Hepatocyte (in vitro differentiated cells): Measurements from ENCODE around the gene SOX8. TPM values are rescaled to one million over a fixed set of nuclear protein-coding genes. Genes with fewer than 3 reads are reported as not detected.

Experiments
- DNase-seq: peaks from one replicate; pipeline ENCODE4 v3.0.0-alpha.2; 2016; ENCODE audit warnings: low spot score
- H2AFZ ChIP-seq: fragments of 200-600 bp; sonication (generic); 2 replicates; pipeline ENCODE4 v1.6.0; 2016; ENCODE audit warnings: antibody characterized with exemption, mild to moderate bottlenecking
- H3K27ac ChIP-seq: fragments of 200-600 bp; sonication (generic); 2 replicates; pipeline ENCODE4 v1.5.1; 2016; ENCODE audit warnings: mild to moderate bottlenecking
- H3K27me3 ChIP-seq: fragments of 200-600 bp; sonication (generic); 2 replicates; pipeline ENCODE4 v1.6.1; 2016
- H3K36me3 ChIP-seq: fragments of 200-600 bp; sonication (generic); replicated peaks from 2 replicates; pipeline ENCODE4 v1.5.1; 2016; ENCODE audit warnings: low read depth; ENCODE audit not compliant: insufficient read depth
- H3K4me1 ChIP-seq: fragments of 200-600 bp; sonication (generic); 2 replicates; pipeline ENCODE4 v1.5.1; 2016; ENCODE audit warnings: mild to moderate bottlenecking, moderate library complexity; ENCODE audit not compliant: insufficient read depth
- H3K4me2 ChIP-seq: fragments of 200-600 bp; sonication (generic); 2 replicates; pipeline ENCODE4 v1.6.0; 2016
- H3K4me3 ChIP-seq: fragments of 200-600 bp; sonication (generic); 2 replicates; pipeline ENCODE4 v1.5.1; 2016; ENCODE audit warnings: mild to moderate bottlenecking
- H3K79me2 ChIP-seq: fragments of 200-600 bp; sonication (generic); 2 replicates; pipeline ENCODE4 v1.6.0; 2017; ENCODE audit warnings: mild to moderate bottlenecking
- H3K9me2 ChIP-seq: fragments of 200-600 bp; sonication (generic); replicated peaks from 2 replicates; pipeline ENCODE4 v1.6.0; 2017; ENCODE audit warnings: mild to moderate bottlenecking; ENCODE audit not compliant: insufficient read depth
- H3K9me3 ChIP-seq: fragments of 200-600 bp; sonication (generic); 2 replicates; pipeline ENCODE4 v1.5.1; 2016; ENCODE audit warnings: low read depth, mild to moderate bottlenecking
- H4K20me1 ChIP-seq: fragments of 200-600 bp; sonication (generic); 2 replicates; pipeline ENCODE4 v1.6.0; 2016; ENCODE audit warnings: mild to moderate bottlenecking; ENCODE audit not compliant: insufficient read depth, poor library complexity, severe bottlenecking
- CTCF ChIP-seq: fragments of 200-600 bp; sonication (generic); IDR thresholded peaks from 2 replicates; pipeline ENCODE4 v1.5.1; 2016; ENCODE audit warnings: antibody characterized with exemption, mild to moderate bottlenecking; ENCODE audit not compliant: poor library complexity
- EZH2 ChIP-seq: fragments of 200-600 bp; sonication (generic); IDR thresholded peaks from 2 replicates; pipeline ENCODE4 v1.6.1; 2016; ENCODE audit warnings: antibody characterized with exemption, mild to moderate bottlenecking, borderline replicate concordance
- EZH2phosphoT487 ChIP-seq: fragments of 200-600 bp; sonication (generic); IDR thresholded peaks from one replicate; pipeline ENCODE4 v1.6.1; 2018; ENCODE audit warnings: antibody characterized with exemption, mild to moderate bottlenecking, low read depth, moderate library complexity; ENCODE audit not compliant: unreplicated experiment, severe bottlenecking
- WGBS: methylation state at CpG from one replicate; pipeline ENCODE4 v1.1.6; 2016; ENCODE audit warnings: low lambda C conversion rate; ENCODE audit errors: missing lambda C conversion rate; 5-methylcytosine and 5-hydroxymethylcytosine counted together
- polyA plus RNA-seq: library from polyadenylated mRNA; unstranded; fragments of >200 nt; fragmentation: Nextera tagmentation; extraction: Ambion mirVana; gene quantifications from 2 replicates; pipeline ENCODE4 v1.2.1, GENCODE V29; 2016
- total RNA-seq: library from RNA; depleted of rRNA; stranded (reverse); fragments of >200 nt; gene quantifications from 2 replicates; pipeline ENCODE4 v1.2.3, GENCODE V29; 2014

Gene SOX8
- total and polyA plus RNA-seq, 2 experiments from 2014 or later, result 3.8 to 4.7 TPM

GRCh38 chr16:935684-936083 is 45.9 kb upstream of the SOX8 start:
- Histone ChIP-seq H3K4me2 (no peak overlapping the region), H3K9me2 (no peaks in the 10 kb centered on the region), H4K20me1 (no peaks in the 10 kb centered on the region), H2AFZ (no peak overlapping the region), H3K79me2 (no peaks in the 10 kb centered on the region), H3K4me1 (no peaks in the 10 kb centered on the region), H3K36me3 (no peaks in the 10 kb centered on the region), H3K27me3 (no peaks in the 10 kb centered on the region), H3K4me3 (no peak overlapping the region), H3K27ac (no peak overlapping the region), H3K9me3 (no peaks in the 10 kb centered on the region)
- no peak for DNase-seq
- TF ChIP-seq EZH2phosphoT487, result no peak
- WGBS, result 71% methylated on average over 11 of the region's 11 CpGs

GRCh38 chr16:937311-937710 is 44.3 kb upstream of the SOX8 start:
- no peak overlapping the region for H2AFZ ChIP-seq
- DNase-seq, result no peak
- H3K4me3 ChIP-seq, result no peak overlapping the region
- no peak overlapping the region for H3K27ac ChIP-seq
- H3K79me2 ChIP-seq, result no peaks in the 10 kb centered on the region
- 77% methylated on average over 8 of the region's 8 CpGs for WGBS
- TF ChIP-seq EZH2, result no peak
- no peaks in the 10 kb centered on the region for H3K27me3 ChIP-seq
- H4K20me1 ChIP-seq, result no peaks in the 10 kb centered on the region
- H3K9me3 ChIP-seq, result peaks cover 6% of the 10 kb centered on the region
- H3K9me2 ChIP-seq, result no peaks in the 10 kb centered on the region
- no peaks in the 10 kb centered on the region for H3K4me1 ChIP-seq
- no peak overlapping the region for H3K4me2 ChIP-seq
- H3K36me3 ChIP-seq, result no peaks in the 10 kb centered on the region

GRCh38 chr16:937723-938122 is 43.8 kb upstream of the SOX8 start:
- no peaks in the 10 kb centered on the region for H3K36me3 ChIP-seq
- 83% methylated on average over 6 of the region's 6 CpGs for WGBS

GRCh38 chr16:938136-938535 is 43.4 kb upstream of the SOX8 start:
- H3K9me2 ChIP-seq, result no peaks in the 10 kb centered on the region
- H3K4me1 ChIP-seq, result no peaks in the 10 kb centered on the region
- no peaks in the 10 kb centered on the region for H4K20me1 ChIP-seq
- H3K27ac ChIP-seq, result no peak overlapping the region
- TF ChIP-seq EZH2phosphoT487 (no peak), CTCF (no peak), EZH2 (no peak)
- no peak overlapping the region for H3K4me2 ChIP-seq
- 87% methylated on average over 9 of the region's 18 CpGs for WGBS
- H3K9me3 ChIP-seq, result peaks cover 6% of the 10 kb centered on the region
- no peak overlapping the region for H2AFZ ChIP-seq
- H3K4me3 ChIP-seq, result no peak overlapping the region
- no peaks in the 10 kb centered on the region for H3K79me2 ChIP-seq
- no peaks in the 10 kb centered on the region for H3K36me3 ChIP-seq
- no peak for DNase-seq
- no peaks in the 10 kb centered on the region for H3K27me3 ChIP-seq

More at GRCh38 chr16:937723-938122, 43.8 kb upstream of the SOX8 start:
- Histone ChIP-seq H3K9me2 (no peaks in the 10 kb centered on the region), H3K4me1 (no peaks in the 10 kb centered on the region), H4K20me1 (no peaks in the 10 kb centered on the region), H3K27me3 (no peaks in the 10 kb centered on the region), H3K9me3 (peaks cover 6% of the 10 kb centered on the region), H3K4me3 (no peak overlapping the region), H3K27ac (no peak overlapping the region), H3K79me2 (no peaks in the 10 kb centered on the region), H3K4me2 (no peak overlapping the region), H2AFZ (no peak overlapping the region)
- TF ChIP-seq EZH2, result no peak
- no peak for TF ChIP-seq EZH2phosphoT487
- TF ChIP-seq CTCF, result no peak
- DNase-seq, result no peak

GRCh38 chr16:938752-939151 is 42.8 kb upstream of the SOX8 start:
- Histone ChIP-seq H3K36me3 (no peaks in the 10 kb centered on the region), H3K27me3 (no peaks in the 10 kb centered on the region), H2AFZ (no peak overlapping the region), H3K4me3 (no peak overlapping the region), H3K4me1 (no peaks in the 10 kb centered on the region), H3K9me2 (no peaks in the 10 kb centered on the region), H4K20me1 (no peaks in the 10 kb centered on the region), H3K4me2 (no peak overlapping the region), H3K27ac (no peak overlapping the region), H3K79me2 (no peaks in the 10 kb centered on the region), H3K9me3 (peaks cover 6% of the 10 kb centered on the region)
- DNase-seq, result no peak
- TF ChIP-seq EZH2 (no peak), EZH2phosphoT487 (no peak), CTCF (no peak)
- whole genome bisulfite sequencing, result 83% methylated on average over 9 of the region's 9 CpGs
